Measurements from ENCODE around the gene CALN1. TPM values are rescaled to one million over a fixed set of nuclear protein-coding genes. Genes with fewer than 3 reads are reported as not detected.

CALN1 gene
- total RNA-seq, 1 donor from 2014 or later: not detected

- TF ChIP-seq CTCF (conservative IDR thresholded peaks at IDR 0.05; ENCODE audit: low read depth, low read length): no peak
- DNase-seq (ENCODE audit: low read depth): no peak
- H3K4me3 ChIP-seq (ENCODE audit: low read depth, low read length): no peak overlapping the region
Observed at GRCh38 chr7:71864130-71864529, 548.0 kb downstream of the CALN1 start.

- DNase-seq (ENCODE audit: low read depth): no peak
- no peak for TF ChIP-seq CTCF (conservative IDR thresholded peaks at IDR 0.05; ENCODE audit: low read depth, low read length)
- H3K4me3 ChIP-seq (ENCODE audit: low read depth, low read length): no peak overlapping the region
Observed at GRCh38 chr7:71860572-71860971, 551.6 kb downstream of the CALN1 start.

- TF ChIP-seq CTCF (conservative IDR thresholded peaks at IDR 0.05; ENCODE audit: low read depth, low read length): no peak
- no peak for DNase-seq (ENCODE audit: low read depth)
- no peak overlapping the region for H3K4me3 ChIP-seq (ENCODE audit: low read depth, low read length)
Observed at GRCh38 chr7:71857338-71857737, 554.8 kb downstream of the CALN1 start.

- TF ChIP-seq CTCF (conservative IDR thresholded peaks at IDR 0.05; ENCODE audit: low read depth, low read length): no peak
- H3K4me3 ChIP-seq (ENCODE audit: low read depth, low read length): no peak overlapping the region
- DNase-seq (ENCODE audit: low read depth): no peak
Observed at GRCh38 chr7:71854546-71855397, 557.4 kb downstream of the CALN1 start.

- no peak overlapping the region for H3K4me3 ChIP-seq (ENCODE audit: low read depth, low read length)
- no peak for TF ChIP-seq CTCF (conservative IDR thresholded peaks at IDR 0.05; ENCODE audit: low read depth, low read length)
- no peak for DNase-seq (ENCODE audit: low read depth)
Observed at GRCh38 chr7:71851776-71852498, 560.2 kb downstream of the CALN1 start.

GRCh38 chr7:71846160-71846559 lies 566.0 kb downstream of the CALN1 start:
- TF ChIP-seq CTCF (conservative IDR thresholded peaks at IDR 0.05; ENCODE audit: low read depth, low read length): no peak
- DNase-seq (ENCODE audit: low read depth): no peak

More at GRCh38 chr7:71846160-71846559, 566.0 kb downstream of the CALN1 start:
- no peak overlapping the region for H3K4me3 ChIP-seq (ENCODE audit: low read depth, low read length)

Measured in epithelial cell of proximal tubule (primary cell).